ENCODE measurements around the gene RBMS3.

GRCh38 chr3:29746163-29746760 is 465.4 kb downstream of the RBMS3 start:
- TF ChIP-seq, protein P1, sequence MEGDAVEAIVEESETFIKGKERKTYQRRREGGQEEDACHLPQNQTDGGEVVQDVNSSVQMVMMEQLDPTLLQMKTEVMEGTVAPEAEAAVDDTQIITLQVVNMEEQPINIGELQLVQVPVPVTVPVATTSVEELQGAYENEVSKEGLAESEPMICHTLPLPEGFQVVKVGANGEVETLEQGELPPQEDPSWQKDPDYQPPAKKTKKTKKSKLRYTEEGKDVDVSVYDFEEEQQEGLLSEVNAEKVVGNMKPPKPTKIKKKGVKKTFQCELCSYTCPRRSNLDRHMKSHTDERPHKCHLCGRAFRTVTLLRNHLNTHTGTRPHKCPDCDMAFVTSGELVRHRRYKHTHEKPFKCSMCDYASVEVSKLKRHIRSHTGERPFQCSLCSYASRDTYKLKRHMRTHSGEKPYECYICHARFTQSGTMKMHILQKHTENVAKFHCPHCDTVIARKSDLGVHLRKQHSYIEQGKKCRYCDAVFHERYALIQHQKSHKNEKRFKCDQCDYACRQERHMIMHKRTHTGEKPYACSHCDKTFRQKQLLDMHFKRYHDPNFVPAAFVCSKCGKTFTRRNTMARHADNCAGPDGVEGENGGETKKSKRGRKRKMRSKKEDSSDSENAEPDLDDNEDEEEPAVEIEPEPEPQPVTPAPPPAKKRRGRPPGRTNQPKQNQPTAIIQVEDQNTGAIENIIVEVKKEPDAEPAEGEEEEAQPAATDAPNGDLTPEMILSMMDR (IDR thresholded peaks at IDR 0.05), result no peak
- no peak for TF ChIP-seq POLR2A (IDR thresholded peaks at IDR 0.05)
- no peak for TF ChIP-seq POLR2AphosphoS5 (IDR thresholded peaks at IDR 0.05)
